Measurements from ENCODE around the gene RBPJL. TPM values are rescaled to one million over a fixed set of nuclear protein-coding genes. Genes with fewer than 3 reads are reported as not detected.

RBPJL gene
- total RNA-seq, 1 donor from 2014 or later = not detected

DNA sequence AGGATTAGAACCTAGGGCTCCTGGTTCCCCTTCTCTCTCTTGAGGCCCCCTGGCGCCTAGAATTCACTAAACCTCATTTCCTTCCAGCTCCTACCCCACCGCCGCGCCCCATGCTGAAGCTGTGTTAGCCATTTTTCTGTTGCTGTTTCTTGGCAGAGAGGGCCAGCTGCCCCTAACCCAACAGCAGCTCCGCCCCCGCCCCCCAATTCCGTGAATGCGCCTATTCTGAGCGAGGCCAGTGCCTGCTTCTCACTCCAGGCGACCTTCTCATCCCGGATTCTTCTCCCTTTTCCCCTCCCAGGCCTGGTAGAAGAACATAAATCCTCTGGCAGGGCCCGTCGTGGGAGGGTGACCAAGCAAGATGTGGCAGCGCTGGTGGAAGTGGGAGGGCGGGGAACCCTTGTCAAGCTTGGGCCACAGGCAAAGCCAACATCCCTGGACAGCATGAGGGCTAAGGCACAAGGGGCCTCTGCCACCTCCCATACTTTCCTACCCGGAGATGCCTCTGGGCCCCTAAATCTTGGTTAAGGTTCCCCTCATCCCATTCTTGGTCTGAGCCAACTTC lies 518 bp downstream of the RBPJL start:
- DNase-seq = no peak
- Histone ChIP-seq H3K9me3 (no peaks in the 10 kb centered on the region), H3K4me1 (no peaks in the 10 kb centered on the region), H3K4me3 (no peak overlapping the region), H3K27me3 (ENCODE audit: low read depth) (peaks cover 62% of the 10 kb centered on the region), H3K36me3 (no peaks in the 10 kb centered on the region), H3K27ac (no peak overlapping the region)
- ATAC-seq = no peak
- TF ChIP-seq, protein P1, sequence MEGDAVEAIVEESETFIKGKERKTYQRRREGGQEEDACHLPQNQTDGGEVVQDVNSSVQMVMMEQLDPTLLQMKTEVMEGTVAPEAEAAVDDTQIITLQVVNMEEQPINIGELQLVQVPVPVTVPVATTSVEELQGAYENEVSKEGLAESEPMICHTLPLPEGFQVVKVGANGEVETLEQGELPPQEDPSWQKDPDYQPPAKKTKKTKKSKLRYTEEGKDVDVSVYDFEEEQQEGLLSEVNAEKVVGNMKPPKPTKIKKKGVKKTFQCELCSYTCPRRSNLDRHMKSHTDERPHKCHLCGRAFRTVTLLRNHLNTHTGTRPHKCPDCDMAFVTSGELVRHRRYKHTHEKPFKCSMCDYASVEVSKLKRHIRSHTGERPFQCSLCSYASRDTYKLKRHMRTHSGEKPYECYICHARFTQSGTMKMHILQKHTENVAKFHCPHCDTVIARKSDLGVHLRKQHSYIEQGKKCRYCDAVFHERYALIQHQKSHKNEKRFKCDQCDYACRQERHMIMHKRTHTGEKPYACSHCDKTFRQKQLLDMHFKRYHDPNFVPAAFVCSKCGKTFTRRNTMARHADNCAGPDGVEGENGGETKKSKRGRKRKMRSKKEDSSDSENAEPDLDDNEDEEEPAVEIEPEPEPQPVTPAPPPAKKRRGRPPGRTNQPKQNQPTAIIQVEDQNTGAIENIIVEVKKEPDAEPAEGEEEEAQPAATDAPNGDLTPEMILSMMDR (IDR thresholded peaks at IDR 0.05) = no peak
- intact Hi-C loops (cut with DNase I) = no loop called here

- Histone ChIP-seq H3K27ac (no peak within 1 kb of the TSS), H3K9me3 (no peaks in the 10 kb centered on the region), H3K4me3 (no peak within 1 kb of the TSS), H3K36me3 (no peaks in the 10 kb centered on the region), H3K27me3 (ENCODE audit: low read depth) (peaks cover 67% of the 10 kb centered on the region), H3K4me1 (no peaks in the 10 kb centered on the region)
- TF ChIP-seq, protein P1 (IDR thresholded peaks at IDR 0.05) = peak; percentile 10
- ATAC-seq (peak; percentile 51 to 79), DNase-seq (peak; percentile 67)
- intact Hi-C loops (cut with DNase I) = no loop called here
Measured at GRCh38 chr20:45308117-45308778, 1.6 kb downstream of the RBPJL start, which contains the start of gene MATN4. Gene MATN4, minus strand, starts transcription at chr20:45308299. Its CDS starts 2,717 bp downstream, at chr20:45305582.

- TF ChIP-seq, protein P1 (IDR thresholded peaks at IDR 0.05) = no peak
- no peaks in the 10 kb centered on the region for H3K4me1 ChIP-seq
- H3K9me3 ChIP-seq = no peaks in the 10 kb centered on the region
- no peak overlapping the region for H3K4me3 ChIP-seq
- ATAC-seq = no peak
- no peak for DNase-seq
- intact Hi-C loops (cut with DNase I) = no loop called here
- peaks cover 68% of the 10 kb centered on the region for H3K27me3 ChIP-seq (ENCODE audit: low read depth)
- H3K27ac ChIP-seq = no peak overlapping the region
- no peaks in the 10 kb centered on the region for H3K36me3 ChIP-seq
Measured at GRCh38 chr20:45309075-45309474, 2.4 kb downstream of the RBPJL start.

DNA sequence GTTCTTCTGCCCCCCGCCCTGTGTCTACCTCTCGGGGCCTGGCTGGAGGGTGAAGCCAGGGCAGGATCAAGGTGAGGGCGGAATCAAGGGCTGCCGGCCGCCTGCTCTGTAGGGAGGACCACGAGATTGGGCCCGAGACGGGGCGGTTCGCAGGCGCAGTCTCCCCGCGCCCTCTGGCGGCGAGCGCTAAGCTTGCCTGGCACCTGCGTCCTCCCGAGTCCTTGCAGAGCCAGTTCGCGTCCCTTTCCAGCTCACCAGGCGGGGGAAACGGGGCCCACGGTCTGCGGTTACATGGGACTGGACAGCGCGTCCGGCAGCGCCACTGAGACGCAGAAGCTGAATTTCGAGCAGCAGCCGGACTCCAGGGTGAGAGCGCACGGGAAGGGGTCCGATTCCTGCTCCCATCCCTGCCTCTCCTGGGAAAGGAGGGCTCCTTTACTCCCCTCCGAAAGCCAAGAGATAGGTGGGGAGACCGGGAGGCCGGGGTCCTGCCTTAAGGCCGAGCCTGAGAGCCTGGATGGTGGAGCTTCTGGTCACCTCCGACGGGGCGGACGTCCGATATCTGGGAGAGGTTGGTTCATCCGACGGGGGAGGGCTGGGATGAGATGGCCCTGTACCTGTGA lies 5.1 kb downstream of the RBPJL start:
- no peak overlapping the region for H3K27ac ChIP-seq
- intact Hi-C loops (cut with DNase I) = no loop called here
- no peaks in the 10 kb centered on the region for H3K4me1 ChIP-seq
- peaks cover 62% of the 10 kb centered on the region for H3K27me3 ChIP-seq (ENCODE audit: low read depth)
- no peak overlapping the region for H3K4me3 ChIP-seq
- no peaks in the 10 kb centered on the region for H3K9me3 ChIP-seq
- no peaks in the 10 kb centered on the region for H3K36me3 ChIP-seq
- peak; percentile 83 for DNase-seq
- TF ChIP-seq, protein P1 (IDR thresholded peaks at IDR 0.05) = peak; percentile 81
- ATAC-seq = peak; percentile 77 to 80

DNA sequence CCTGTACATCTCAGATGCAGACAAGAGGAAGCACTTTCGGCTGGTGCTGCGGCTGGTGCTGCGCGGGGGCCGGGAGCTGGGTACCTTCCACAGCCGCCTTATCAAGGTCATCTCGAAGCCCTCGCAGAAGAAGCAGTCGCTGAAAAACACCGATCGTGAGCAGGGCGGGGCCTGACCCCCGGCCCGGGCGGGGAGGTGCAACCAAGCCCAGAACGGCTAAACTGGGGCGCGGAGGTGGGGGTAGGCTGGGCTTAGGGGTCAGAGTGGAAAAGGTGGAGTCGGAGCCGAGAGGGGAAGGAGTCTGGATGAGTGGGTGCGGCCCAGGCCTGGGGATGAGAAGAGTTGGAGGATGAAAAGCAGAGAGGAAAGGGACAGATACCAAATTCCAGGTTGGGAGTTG lies 5.6 kb downstream of the RBPJL start:
- TF ChIP-seq, protein P1 (IDR thresholded peaks at IDR 0.05) = no peak

More for the DNA sequence above, 5.6 kb downstream of the RBPJL start:
- H3K27ac ChIP-seq = no peak overlapping the region
- ATAC-seq = no peak
- H3K4me3 ChIP-seq = no peak overlapping the region
- intact Hi-C loops (cut with DNase I) = no loop called here
- H3K9me3 ChIP-seq = no peaks in the 10 kb centered on the region
- no peaks in the 10 kb centered on the region for H3K4me1 ChIP-seq
- no peaks in the 10 kb centered on the region for H3K36me3 ChIP-seq
- no peak for DNase-seq
- H3K27me3 ChIP-seq (ENCODE audit: low read depth) = peaks cover 58% of the 10 kb centered on the region
